Gastrocnemius medialis (tissue), 4 donors: ENCODE measurements around the gene MYL6.

ENCODE experiments used
- POLR2A ChIP-seq, 2 donors: fragments of 450-650 bp; IDR thresholded peaks; one replicate each; pipeline ENCODE4 v1.6.1; 2017; ENCODE audit warnings: antibody characterized with exemption in 2 of 2, mild to moderate bottlenecking in 2 of 2, moderate library complexity in 2 of 2
- TF ChIP-seq, protein P1 (sequence below), 5 experiments: fragments of 450-650 bp in 3 of 5; fragments of 200-600 bp in 2 of 5; sonication (generic) in 2 of 5; IDR thresholded peaks in 4 of 5; conservative IDR thresholded peaks in 1 of 5; 1 replicate in 4 of 5; 2 replicates in 1 of 5; pipeline ENCODE4 v1.5.1; 2016 to 2019; ENCODE audit warnings: antibody characterized with exemption in 5 of 5, mild to moderate bottlenecking in 3 of 5, moderate library complexity in 3 of 5

GRCh38 chr12:56188131-56188777, 30.1 kb downstream of the MYL6 start:
- TF ChIP-seq, protein P1, sequence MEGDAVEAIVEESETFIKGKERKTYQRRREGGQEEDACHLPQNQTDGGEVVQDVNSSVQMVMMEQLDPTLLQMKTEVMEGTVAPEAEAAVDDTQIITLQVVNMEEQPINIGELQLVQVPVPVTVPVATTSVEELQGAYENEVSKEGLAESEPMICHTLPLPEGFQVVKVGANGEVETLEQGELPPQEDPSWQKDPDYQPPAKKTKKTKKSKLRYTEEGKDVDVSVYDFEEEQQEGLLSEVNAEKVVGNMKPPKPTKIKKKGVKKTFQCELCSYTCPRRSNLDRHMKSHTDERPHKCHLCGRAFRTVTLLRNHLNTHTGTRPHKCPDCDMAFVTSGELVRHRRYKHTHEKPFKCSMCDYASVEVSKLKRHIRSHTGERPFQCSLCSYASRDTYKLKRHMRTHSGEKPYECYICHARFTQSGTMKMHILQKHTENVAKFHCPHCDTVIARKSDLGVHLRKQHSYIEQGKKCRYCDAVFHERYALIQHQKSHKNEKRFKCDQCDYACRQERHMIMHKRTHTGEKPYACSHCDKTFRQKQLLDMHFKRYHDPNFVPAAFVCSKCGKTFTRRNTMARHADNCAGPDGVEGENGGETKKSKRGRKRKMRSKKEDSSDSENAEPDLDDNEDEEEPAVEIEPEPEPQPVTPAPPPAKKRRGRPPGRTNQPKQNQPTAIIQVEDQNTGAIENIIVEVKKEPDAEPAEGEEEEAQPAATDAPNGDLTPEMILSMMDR (IDR thresholded peaks at IDR 0.05 in 4 of 5, conservative IDR thresholded peaks at IDR 0.05 in 1 of 5): no peak
- no peak for TF ChIP-seq POLR2A (IDR thresholded peaks at IDR 0.05)
